Mononuclear cell (primary cell): ENCODE results near the gene ATP8A2. TPM values are rescaled to one million over a fixed set of nuclear protein-coding genes. Genes with fewer than 3 reads are reported as not detected.

Experiments
- total RNA-seq: library from RNA; depleted of rRNA; stranded (reverse); fragments of >200 nt; gene quantifications from one replicate; pipeline ENCODE4 v1.2.3, GENCODE V29; 2012

The ATP8A2 gene
- total RNA-seq, 1 donor: 0.21 TPM

Other genes starting within 250 kb of the ATP8A2 start
- 0.10 TPM for gene AMER2, start 199.7 kb upstream of the ATP8A2 start, total RNA-seq
- gene MTMR6, start 84.5 kb upstream of the ATP8A2 start, total RNA-seq: 44.1 TPM
- 80.7 TPM for gene NUP58, start 70.3 kb upstream of the ATP8A2 start, total RNA-seq